CD4-positive, alpha-beta T cell treated with Interleukin-21 for 1 hour (primary cell): ENCODE measurements around the gene TLE3.
"Not testable (repeated sequence)": the region's sequence is repeated elsewhere in the genome, so short reads cannot be mapped to it uniquely, and the experiment has no call there.

ENCODE experiments used
- DNase-seq: peaks from one replicate; pipeline ENCODE4 v3.0.0-alpha.2; 2020

TLE3 gene

DNA sequence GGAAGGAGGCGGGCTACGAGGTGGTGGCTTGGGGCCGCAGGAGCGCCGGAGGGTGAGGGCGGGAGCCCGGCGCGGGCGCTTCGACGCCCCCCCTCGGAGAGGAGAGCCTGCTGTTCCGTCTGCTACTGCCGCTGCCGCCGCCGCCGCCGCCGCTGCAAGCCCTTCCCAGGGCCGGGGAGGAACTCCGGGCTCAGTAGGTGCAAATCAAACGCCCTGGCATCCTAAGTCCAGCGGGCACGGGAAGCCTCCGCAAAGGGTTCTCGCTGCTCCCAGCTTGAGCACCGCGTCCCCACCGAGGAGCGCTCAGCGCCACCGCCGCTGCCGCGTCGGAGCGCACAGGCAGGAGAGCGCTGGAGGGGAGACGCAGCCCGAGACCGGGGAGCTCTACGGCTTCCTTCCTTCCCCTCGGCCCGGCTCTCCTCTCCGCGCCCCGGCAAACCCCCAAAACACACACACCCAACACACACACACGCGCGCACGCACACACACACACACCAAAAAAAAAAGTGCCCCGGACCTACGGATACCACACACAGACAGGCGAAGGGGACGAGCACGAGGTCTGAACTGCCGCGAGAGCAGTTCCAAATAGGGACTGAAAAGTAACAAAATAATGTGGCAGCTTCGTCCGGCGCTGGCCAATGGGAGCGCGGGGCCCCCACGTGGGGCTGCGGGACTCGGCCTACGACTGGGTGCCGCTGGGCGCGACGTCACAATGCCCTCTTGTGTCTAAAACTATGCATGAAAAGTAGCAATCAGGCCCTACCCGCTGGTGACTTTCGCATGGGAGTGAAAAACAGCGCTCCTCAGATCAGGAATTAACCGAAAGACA, at the start of gene TLE3:
TLE3 (minus strand) TSS at position 597 of the 832 bp plus-strand sequence. CDS start 1,119 bp downstream, outside the sequence.
- DNase-seq, result peak; percentile 98

DNA sequence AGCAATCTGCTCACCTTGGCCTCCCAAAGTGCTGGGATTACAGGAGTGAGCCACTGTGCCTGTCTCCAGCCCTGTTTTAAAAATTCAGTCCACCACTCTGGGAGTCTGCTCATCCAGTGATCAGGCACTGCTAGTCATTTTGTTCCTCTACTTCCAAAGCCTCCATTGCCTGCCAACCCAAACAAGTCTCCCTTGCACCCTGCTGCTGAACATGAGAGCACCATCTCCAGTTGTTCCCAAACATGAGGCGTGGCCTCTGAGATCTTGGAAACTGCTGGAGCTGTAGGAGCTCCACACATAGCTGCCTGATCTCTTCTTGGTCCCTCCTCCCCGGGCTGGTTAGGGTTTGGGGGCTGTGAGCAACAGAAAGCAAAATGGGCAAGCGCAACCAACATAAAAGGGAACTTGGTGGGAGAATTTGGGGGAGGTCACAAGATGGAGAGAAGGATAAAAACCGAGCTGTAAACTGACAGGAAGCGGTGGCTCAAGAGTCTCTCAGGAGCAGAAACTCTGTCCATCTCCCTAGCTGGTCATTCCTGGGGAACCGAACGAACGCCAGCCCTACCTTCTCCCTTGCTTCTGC, 49.6 kb upstream of the TLE3 start:
- DNase-seq, result no peak

DNA sequence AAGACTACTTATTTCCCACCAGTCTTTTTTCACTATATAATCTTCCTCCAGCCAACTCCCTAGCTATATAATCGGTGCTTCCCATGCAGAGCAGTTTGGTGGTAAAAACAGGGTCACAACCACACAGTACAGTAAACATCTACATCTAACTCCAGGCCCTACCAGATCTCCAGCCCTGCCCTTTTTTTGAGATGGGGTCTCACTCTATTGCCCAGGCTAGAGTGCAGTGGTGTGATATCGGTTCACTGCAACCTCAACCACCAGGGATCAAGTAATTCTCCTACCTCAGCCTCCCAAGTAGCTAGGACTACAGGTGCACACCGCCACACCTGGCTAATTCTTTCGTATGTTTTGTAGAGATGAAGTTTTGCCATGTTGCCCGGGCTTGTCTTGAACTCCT, 49.1 kb upstream of the TLE3 start:
- no peak for DNase-seq

DNA sequence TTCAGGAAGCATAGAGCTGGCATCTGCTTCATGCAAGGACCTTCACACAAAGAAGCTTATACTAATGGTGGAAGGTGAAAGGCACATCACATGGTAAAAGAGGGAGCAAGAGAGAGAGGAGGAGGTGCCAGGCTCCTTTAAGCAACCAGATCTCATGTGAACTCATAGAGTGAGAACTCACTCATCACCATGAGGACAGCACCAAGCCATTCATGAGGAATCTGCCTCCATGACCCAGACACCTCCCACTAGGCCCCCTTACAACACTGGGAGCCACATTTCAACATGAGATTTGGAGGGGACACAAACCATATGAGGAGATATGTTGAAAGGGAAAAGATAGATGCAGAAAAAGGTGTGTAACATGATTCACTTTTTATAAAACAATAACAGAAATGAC, 48.4 kb upstream of the TLE3 start:
- DNase-seq, result no peak

DNA sequence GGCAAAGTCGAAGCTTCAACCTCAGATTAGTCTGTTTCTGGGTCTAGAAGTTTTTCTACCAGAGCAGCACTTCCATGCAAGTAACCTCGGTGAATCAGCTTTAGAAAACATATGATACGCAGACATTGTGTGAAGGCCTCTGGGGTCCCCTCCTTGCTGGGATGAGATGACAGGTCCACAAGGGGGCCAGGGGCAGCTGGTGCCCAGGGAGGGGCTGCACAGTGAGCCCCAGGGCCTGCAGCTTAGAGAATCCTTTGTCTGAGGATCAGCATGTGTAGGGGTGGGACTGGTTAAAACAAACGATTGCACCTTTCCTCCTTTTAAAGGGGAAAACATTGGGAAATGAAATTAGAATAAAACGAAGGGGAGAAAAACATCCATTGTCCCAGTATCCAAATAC, 47.5 kb upstream of the TLE3 start:
- DNase-seq, result no peak

DNA sequence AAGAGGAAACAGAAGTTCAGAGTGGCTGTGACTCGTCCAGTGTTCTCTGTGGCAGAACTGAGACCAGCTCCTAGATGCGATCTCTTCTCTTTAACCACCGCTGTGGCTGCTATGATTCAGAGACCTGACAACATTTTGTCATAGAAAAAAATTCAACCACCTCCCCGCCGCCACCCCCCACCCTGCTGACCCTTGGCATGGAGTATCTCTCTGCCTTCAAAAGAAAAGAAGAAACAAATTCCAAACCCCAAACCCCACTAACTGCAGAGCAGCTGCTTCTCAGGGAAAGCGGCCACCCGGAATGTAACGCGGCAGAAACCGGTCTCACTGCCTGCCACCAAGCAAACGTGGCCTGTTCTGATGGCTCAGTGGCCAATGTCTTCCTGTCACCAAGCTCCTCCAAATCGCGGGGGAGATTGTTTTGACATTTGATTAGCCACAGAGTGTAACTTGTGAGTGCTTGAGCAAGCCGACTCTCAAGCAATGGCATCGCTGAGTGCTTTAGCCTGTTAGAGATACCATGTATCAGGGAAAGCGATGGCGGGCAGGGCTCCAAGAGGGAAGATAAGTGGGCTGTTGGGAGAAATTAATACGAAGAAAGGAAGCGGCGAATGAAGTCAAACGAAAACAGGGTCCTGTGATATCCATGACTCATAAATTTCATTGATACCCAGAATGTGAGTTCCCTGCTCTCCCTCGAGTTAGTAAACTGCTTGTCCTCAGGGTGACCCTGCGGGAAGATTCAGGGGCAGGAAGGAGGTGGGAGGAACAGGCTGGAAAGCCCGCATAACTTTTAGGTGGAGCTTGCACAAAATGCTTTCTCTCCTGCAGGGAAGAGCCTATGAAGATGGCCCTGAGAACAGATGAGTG, 44.8 kb upstream of the TLE3 start:
- DNase-seq, result peak; percentile 18

DNA sequence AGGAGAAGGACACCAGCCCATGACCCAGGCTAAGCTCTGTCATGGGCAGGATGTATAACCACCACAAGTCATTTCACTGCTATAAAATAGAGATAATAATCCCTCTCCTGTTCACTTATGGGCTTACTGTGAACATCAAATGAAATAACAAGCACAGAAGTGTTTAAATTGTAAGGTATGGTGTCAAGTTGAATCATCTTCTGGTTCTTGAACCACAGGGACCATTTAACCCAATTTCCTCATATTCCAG, 44.3 kb upstream of the TLE3 start:
- no peak for DNase-seq

DNA sequence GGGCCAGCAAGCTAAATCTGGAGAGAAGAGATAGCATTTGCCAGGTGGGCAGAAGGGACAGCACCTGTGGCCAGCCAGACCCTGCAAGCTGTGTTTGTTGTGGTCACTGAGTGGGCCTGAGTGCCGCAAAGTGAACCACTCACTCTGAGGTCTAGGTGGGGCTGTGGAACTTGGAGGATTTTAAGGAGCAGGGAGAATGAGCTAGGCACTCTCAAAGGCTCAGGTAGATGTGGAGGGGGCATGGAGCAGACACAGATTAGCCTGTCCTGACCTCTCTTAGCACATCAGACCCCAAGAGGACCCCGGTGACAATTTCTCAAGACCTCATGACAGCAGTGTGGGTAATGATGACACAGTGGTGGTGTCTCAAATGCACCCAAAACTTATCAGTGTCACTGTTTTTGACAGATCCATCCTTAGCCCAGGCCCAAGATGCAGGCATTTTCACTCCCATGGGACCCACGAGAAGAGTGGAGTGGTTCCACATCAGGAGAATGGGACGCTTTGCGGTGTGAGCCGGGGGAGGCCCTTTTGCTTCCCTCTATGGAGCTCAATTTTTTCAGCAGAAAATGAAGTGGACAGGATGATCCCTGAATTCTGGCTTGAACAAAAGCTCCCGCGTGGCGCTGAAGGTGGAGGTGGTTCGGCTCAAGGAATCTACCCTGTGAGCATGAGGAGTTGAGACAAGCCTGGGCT, 43.8 kb upstream of the TLE3 start:
- no peak for DNase-seq

DNA sequence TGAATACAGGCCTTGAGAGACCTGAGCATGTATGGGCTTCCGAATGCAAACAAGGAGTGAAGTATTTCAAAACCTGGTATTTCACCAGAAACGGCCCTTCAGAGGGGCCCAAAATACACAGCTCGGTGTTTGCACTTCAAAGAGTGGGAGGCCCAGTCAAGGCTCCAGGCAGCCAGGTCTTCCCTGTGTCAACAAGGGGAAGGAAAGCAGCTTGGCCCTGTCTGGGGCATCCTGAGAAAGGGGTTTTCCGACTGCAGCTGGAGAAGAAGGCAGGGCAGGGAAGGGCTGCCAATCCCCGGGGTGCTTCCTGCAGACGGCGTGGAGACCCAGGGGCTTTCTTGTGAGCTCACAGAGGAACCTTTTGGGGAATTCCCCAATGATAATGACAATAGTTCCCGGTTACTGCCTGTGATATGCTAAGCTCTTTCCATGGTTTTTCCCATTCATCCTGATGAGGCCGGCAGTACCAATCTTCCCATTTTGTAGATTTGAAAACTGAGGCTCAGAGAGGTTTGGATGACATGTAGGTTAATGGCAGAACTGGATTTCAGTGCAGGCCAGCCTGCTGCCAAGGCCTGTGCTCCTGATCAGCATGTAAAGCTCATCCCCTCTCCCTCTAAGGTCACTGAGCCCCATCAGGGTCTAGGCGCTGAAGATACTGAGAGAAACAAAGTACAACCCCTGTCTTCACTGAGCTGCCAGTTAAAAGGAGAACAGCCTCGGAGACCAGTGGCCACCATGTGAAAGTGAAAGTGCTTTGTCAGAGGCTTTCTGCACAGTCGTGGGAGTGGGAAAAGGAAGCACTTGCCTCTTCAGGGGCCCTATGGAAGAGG, 43.0 kb upstream of the TLE3 start:
- DNase-seq, result peak; percentile 56

DNA sequence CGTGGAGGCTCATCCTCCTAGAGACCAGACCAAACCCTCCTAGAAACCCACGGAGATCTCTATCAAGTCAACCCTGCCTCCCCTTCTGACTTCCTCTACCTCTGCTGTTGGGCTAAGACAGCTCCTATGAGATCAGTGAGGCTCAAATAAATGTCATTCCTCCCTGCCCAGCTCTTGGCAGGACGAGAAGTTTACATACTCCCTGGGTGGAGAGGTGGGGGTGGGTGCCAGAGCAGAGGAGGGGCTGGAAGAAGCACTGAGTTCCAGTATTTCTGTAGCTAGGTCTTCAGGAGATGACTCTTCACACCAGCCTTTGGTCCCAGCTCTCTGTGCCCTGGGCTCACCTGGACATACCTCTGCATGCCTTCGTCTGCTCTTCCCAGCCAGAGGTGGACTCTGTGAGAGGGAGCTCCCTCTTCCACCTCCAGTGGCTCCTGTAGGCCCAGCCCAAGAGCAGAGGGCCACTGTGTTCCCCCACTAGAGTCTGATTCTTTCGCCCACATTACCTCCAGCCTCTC, 42.4 kb upstream of the TLE3 start:
- DNase-seq, result no peak

DNA sequence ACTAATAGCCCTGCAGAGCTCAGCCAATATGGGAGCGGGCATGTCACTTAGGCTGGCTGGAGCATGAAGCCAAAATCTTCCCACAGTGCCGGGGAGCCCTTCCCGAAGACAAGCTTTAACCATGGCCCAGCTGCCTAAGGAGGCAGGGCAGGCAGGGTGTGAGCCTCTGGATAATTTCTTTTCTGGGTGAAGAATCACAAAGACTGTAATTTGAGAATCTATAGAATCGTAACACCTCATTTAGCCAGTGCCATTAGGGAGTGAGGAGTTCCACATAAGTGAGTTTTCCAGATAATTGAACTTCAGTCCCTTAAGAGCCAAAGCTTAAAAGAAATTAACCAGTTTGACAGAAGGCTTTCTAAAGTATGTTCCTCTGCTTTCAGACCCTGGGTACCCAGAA, 40.2 kb upstream of the TLE3 start:
- no peak for DNase-seq

DNA sequence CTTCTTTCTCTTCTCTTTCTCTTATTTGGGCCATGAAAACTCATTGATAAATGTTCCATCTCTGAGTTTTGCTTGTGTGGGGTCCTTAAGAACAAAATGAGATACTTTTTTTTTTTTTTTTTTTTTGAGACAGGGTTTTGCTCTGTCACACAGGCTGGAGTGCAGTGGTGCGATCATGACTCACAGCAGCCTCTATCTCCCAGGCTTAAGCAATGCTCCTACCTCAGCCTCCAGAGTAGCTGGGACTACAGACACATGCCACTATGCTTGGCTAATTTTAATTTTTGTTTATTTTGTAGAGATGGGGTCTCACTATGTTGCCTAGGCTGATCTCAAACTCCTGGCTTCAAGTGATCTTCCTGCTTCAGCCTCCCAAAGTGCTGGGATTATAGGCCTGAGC, 39.3 kb upstream of the TLE3 start:
- DNase-seq, result not testable (repeated sequence)

DNA sequence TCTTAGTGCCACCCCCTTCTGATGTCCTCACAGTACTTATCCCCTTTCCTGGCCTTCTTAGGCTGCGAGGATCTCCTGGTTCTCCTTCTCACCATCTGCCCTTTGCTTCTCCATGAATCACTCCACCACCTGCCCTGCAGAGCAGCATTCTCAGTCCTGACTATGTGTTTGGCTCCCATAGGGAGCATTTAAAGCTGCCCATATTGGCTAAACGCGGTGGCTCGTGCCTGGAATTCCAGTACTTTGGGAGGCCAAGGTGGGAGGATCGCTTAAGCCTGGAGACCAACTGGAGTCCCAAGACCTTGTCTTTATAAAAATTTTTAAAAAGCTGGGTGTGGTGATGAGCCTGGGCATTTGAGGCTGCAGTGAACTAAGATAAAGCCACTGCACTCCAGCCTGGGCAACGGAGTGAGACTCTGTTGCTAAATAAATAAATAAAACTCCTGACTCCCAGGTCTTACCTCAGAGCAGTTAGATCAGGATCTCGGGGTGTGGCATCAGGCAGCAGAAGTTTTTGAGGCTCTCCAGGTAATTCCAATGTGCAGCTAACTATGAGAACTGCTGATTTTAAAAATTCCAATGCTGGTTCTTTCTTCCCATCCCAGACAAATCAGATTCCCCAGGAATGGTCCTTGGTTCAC, 36.2 kb upstream of the TLE3 start:
- no peak for DNase-seq

DNA sequence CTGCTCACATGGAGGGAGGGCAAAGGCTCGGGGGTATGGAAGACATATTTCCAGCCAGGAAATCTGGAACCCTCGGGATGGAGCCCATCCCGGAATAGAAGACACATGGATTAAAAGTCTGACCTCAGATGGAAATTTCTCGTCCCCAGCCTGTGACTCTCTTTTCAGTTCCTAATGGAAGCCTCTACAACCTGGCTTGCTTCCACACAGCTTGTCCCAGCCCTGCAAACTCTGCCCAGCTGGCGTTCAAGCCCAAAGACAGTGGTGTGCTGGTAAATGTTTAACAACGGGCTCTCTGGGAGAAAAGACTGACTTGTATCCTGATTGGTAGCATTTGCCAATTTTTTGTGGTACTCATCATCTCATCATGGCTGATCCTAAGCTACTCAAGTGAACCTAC, 35.6 kb upstream of the TLE3 start:
- no peak for DNase-seq

DNA sequence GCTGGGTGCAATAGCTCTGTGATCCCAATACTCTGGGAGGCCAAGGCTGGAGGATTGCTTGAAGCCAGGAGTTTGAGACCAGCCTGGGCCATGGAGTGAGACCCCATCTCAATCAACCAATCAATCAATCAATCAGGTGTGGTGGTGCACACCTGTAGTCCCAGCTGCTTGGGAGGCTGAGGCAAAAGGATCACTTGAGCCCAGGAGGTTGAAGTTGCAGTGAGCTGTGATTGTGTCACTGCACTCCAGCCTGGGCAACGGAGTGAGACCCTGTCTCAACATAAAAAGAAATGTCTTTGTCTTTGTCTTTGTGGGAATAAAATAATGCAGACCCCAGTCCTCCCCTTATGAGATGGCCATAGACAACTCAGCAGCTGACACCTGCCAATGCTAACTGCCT, 34.9 kb upstream of the TLE3 start:
- no peak for DNase-seq

DNA sequence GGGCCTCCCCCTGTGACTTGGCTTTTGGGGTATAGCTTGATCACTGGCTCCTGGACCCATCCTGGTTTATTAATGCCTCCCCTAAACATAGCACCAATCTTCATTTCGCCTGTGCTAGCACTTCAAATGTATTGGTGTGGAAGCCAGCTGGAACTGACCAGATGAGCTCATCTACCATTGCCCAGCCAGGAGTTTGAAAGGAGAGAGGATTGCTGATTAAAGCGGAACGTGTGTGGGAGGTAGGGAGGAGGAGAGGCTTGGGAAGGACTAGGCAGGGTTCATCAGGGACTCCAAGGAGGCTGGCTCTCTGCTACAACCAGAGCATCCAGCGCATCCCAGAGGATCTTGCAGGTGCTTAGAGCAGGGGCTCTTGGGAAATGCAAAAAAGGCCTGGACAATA, 34.4 kb upstream of the TLE3 start:
- no peak for DNase-seq

DNA sequence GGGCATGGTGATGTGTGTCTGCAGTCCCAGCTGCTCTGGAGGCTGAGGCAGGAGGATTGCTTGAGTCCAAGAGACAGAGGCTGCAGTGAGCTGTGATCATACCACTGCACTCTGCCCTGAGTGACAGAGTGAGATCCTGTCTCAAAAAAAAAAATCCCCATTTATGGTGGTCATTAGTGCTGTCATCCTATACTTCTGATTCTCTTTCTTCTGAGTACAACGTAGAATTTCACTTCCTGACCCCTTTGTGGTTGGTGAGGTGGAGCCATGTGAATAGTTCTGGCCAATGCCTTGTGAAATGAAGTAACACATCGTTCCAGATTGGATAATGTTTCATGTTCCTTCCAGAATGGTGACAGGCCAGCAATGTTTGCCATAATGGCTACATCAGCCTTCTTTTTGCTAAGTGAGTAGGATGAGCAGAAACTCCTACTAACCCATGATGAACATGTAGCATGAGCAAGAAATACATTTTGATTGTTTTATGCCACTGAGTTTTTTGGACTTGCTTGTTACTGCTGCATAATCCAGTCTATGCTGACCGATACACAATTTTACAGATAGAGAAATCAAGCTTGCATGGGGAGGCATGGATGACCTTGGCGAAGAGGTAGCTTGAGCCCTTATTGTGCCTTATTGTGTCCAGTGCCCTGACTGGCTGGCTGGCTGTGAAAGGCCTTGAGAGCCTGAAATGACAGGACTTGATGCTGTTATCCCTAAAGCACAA, 30.9 kb upstream of the TLE3 start:
- no peak for DNase-seq

DNA sequence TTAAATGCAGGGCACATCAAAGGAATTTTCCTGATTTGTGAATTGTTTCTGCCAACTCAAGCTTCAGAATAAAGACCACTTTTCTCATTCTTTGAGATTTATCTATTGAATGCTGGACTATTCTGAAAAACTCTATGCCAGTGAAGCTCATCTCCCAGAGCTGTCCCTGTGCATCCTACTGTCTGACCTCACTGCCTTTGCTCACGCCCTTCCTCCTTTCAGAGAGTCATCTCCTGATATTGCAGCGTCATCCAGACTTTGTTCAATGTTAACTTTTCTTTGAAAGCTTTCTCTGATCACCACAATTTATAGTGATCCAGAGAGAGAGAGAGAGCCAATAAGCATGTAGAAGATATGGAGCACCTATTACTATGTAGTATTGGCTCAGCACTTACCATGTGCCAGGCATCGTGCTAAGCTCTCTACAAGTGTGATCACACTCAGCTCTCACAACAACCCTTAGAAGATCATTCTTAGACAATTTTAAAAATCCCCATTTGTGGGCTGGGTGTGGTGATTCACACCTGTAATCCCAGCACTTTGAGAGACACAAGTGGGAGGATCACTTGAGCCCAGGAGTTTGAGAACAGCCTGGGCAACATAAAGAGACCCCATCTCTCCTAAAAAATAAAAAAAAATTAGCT, 30.2 kb upstream of the TLE3 start:
- no peak for DNase-seq

DNA sequence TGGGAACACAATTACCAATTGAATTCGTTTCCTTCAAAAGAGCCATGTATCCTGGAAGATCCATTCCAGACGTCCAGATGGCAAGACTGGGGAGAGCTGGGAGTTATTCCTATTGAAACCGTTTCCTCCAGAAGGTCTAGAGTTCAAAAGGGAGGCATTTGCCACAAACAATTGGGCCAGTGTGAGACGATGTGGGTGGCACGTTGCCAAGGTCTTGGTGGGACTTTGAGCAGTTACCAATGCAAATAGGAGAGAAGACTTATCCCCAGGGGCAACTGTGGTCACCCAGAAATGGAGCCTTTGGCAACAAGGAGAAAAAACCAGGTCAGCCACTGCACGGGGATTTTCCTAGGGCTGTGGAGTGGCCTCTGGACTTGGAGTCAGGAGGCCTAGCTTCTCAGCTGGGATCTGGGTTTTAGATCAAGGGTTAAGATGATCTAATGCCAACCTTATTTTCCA, 29.6 kb upstream of the TLE3 start:
- no peak for DNase-seq

DNA sequence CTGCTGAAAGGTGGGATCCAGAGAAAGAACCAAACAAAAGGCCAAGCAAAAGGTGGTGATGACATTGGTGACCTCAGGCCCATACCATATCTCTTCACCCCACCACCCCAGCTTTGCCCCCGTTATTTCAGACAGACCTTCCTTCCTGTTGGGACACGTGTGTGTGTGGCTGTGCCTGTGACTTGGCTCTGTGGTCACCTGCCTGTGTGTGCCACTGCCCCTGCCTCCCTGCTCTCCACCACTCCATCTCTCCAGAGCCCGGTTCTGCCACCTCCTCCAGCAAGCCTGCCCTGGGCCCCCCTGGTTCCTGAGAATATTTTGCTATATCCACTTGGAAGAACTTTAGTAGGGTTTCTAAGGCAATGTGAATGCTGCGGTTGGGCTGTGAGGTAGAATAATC, 28.6 kb upstream of the TLE3 start:
- DNase-seq, result no peak
